Measurements from ENCODE around the gene DMXL2.

DMXL2 gene

GRCh38 chr15:51533672-51534398 lies 88.7 kb downstream of the DMXL2 start:
- Histone ChIP-seq H3K9me3 (peaks cover 0 to 11% (median 0%) of the 10 kb centered on the region in 3 donors), H3K4me3 (no peak overlapping the region), H3K27ac (no peak overlapping the region), H3K4me1 (no peaks in the 10 kb centered on the region), H3K36me3 (peaks cover 0 to 9% (median 0%) of the 10 kb centered on the region in 3 donors), H3K27me3 (no peaks in the 10 kb centered on the region)
- TF ChIP-seq CTCF (IDR thresholded peaks at IDR 0.05): no peak
- DNase-seq: no peak
- intact Hi-C loops (cut with DNase I; ENCODE audit: low total_unique reads): no loop called here

- no peak for DNase-seq
- TF ChIP-seq CTCF (IDR thresholded peaks at IDR 0.05): no peak
- Histone ChIP-seq H3K4me3 (no peak overlapping the region), H3K36me3 (peaks cover 15 to 30% (median 16%) of the 10 kb centered on the region in 3 donors), H3K27me3 (no peaks in the 10 kb centered on the region), H3K27ac (no peak overlapping the region), H3K9me3 (peaks cover 0 to 21% (median 0%) of the 10 kb centered on the region in 3 donors), H3K4me1 (peaks cover 0 to 13% (median 0%) of the 10 kb centered on the region in 4 donors)
- intact Hi-C loops (cut with DNase I; ENCODE audit: low total_unique reads): no loop called here
Measured at GRCh38 chr15:51526955-51527354, 95.6 kb downstream of the DMXL2 start.

GRCh38 chr15:51524376-51524775 lies 98.2 kb downstream of the DMXL2 start:
- intact Hi-C loops (cut with DNase I; ENCODE audit: low total_unique reads): no loop called here
- no peak for TF ChIP-seq CTCF (IDR thresholded peaks at IDR 0.05)
- peaks cover 0 to 10% (median 0%) of the 10 kb centered on the region in 3 donors for H3K9me3 ChIP-seq

GRCh38 chr15:51516291-51516690 lies 106.3 kb downstream of the DMXL2 start:
- no peaks in the 10 kb centered on the region for H3K4me1 ChIP-seq
- no peak overlapping the region for H3K27ac ChIP-seq
- no peaks in the 10 kb centered on the region for H3K9me3 ChIP-seq
- peaks cover 0 to 4% (median 0%) of the 10 kb centered on the region in 3 donors for H3K36me3 ChIP-seq
- TF ChIP-seq CTCF (IDR thresholded peaks at IDR 0.05): no peak
- intact Hi-C loops (cut with DNase I; ENCODE audit: low total_unique reads): no loop called here
- no peak overlapping the region for H3K4me3 ChIP-seq
- no peak for DNase-seq
- H3K27me3 ChIP-seq: no peaks in the 10 kb centered on the region

More at GRCh38 chr15:51524376-51524775, 98.2 kb downstream of the DMXL2 start:
- H3K27me3 ChIP-seq: no peaks in the 10 kb centered on the region
- H3K36me3 ChIP-seq: peaks cover 15 to 26% (median 16%) of the 10 kb centered on the region in 3 donors
- no peak overlapping the region for H3K4me3 ChIP-seq
- no peak for DNase-seq
- H3K4me1 ChIP-seq: peaks cover 0 to 13% (median 0%) of the 10 kb centered on the region in 4 donors
- H3K27ac ChIP-seq: no peak overlapping the region

GRCh38 chr15:51505251-51505650 lies 117.3 kb downstream of the DMXL2 start:
- Histone ChIP-seq H3K4me3 (no peak overlapping the region), H3K27ac (no peak overlapping the region), H3K27me3 (no peaks in the 10 kb centered on the region), H3K36me3 (peaks cover 0 to 6% (median 4%) of the 10 kb centered on the region in 3 donors), H3K9me3 (no peaks in the 10 kb centered on the region), H3K4me1 (no peaks in the 10 kb centered on the region)
- no peak for TF ChIP-seq CTCF (IDR thresholded peaks at IDR 0.05)
- no peak for DNase-seq
- intact Hi-C loops (cut with DNase I; ENCODE audit: low total_unique reads): no loop called here
